HFF-Myc (cell line): Measurements from ENCODE around the gene SRPRB.

ENCODE experiments used
- DNase-seq: peaks from one replicate; pipeline ENCODE4 v3.0.0-alpha.2; 2011; ENCODE audit warnings: low read depth; ENCODE audit errors: extremely low read depth
- H3K4me3 ChIP-seq: replicated peaks from 2 replicates; pipeline ENCODE4 v1.5.1; 2011; ENCODE audit warnings: low read depth, mild to moderate bottlenecking, control low read depth, low read length
- CTCF ChIP-seq: IDR thresholded peaks from 2 replicates; pipeline ENCODE4 v1.5.1; 2012; ENCODE audit warnings: mild to moderate bottlenecking, low read depth, low read length, control low read depth; ENCODE audit errors: missing control alignments

The SRPRB gene

GRCh38 chr3:133759740-133760305 is 45.8 kb upstream of the SRPRB start:
- DNase-seq = no peak
- no peak for TF ChIP-seq CTCF
- no peak overlapping the region for H3K4me3 ChIP-seq

DNA sequence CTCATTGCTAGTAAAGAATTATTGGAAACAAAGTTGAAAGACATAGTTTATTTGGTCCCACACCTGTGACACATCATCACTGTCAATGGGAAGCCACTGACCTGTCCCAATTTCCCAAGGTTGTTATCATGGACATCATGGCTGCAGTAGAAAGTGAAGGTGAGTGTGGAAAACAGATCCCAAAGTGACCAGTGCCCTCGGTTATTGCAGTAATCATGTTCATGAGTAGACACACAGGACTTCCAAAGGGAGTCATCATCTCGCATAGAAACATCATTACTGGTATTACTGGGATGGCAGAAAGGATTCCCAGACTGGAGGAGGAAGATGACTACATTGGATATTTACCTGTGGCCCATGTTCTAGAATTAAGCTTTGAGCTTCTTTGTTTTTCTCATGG is 44.7 kb upstream of the SRPRB start:
- TF ChIP-seq CTCF = no peak
- no peak for DNase-seq
- H3K4me3 ChIP-seq = no peak overlapping the region

DNA sequence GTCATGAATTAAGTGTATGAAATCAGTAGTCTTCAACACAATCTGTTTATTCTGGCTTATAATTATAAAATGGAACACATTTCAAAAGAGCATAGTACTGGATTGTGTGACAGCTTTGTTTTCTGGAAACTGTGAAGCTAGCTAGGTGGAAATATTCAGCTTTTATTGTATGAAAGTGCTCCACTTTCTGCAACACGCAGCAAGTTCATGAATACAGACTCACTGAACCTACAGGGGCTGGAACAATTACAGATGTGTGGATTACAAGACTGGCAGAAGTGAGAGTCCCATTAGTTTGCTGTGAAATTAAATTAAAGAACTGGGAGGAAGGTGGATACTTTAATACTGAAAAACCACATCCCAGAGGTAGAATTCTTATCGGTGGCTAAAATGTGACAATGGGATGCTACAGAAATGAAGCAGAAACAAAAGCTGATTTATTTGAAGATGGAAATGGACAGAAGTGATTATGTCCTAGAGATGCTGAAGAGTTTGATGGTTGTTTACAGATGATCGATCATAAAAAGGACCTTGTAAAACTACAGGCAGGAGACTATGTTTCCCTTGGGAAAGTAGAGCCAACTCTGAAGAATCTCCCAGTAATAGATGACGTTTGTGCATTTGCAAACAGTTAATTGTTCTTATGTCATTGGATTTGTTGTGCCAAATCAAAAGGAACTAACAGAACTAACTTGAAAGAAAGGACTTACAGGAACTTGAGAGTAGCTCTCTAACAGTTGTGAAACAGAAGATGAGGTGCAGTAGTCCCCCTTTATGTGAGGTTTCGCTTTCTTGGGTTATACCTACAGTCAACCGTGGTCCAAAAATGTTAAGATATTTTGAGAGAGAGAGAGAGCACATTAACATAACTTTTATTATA is 43.8 kb upstream of the SRPRB start:
- DNase-seq = no peak
- H3K4me3 ChIP-seq = no peak overlapping the region
- TF ChIP-seq CTCF = no peak

DNA sequence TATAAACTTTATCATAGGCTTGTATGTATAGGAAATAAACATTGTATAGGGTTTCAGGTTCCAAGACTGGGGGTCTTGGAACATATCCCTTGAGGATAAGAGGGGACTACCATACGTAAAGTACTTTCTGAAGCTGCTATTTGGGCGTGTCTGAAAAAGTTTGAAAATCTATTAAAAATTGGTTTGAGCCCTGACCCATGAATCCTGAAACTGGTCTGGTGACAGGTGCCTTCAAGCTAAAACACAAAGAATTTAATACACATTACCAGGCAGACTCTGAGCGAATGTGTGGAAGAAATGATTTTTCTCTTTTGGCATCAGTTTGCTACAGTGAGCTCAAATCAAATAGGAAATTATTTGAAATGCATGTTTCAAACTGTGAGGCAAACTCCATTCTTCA is 43.1 kb upstream of the SRPRB start:
- TF ChIP-seq CTCF = no peak
- no peak for DNase-seq
- no peak overlapping the region for H3K4me3 ChIP-seq

GRCh38 chr3:133763797-133764683 is 41.6 kb upstream of the SRPRB start:
- no peak for DNase-seq
- no peak overlapping the region for H3K4me3 ChIP-seq
- no peak for TF ChIP-seq CTCF

GRCh38 chr3:133765256-133765655 is 40.4 kb upstream of the SRPRB start:
- no peak overlapping the region for H3K4me3 ChIP-seq
- no peak for TF ChIP-seq CTCF
- DNase-seq = no peak
